HepG2 (cell line): ENCODE measurements around the gene NUTF2. TPM values are rescaled to one million over a fixed set of nuclear protein-coding genes. Genes with fewer than 3 reads are reported as not detected.

Experiments used
- ATAC-seq: fragments of 200-7000 bp; cut with Tn5 transposase; 3 replicates; pipeline ENCODE4 v1.9.1; 2020; ENCODE audit warnings: mild to moderate bottlenecking, moderate library complexity
- BruUV-seq: library from RNA; stranded (reverse); fragments of 400-500 nt; replicated peaks from 2 replicates; lab custom pipeline; 2021; lab: Mats Ljungman, UMichigan
- CTCF ChIA-PET: fragments of 300-600 bp; formaldehyde crosslinking; extraction: SDS; loops from one replicate; lab custom pipeline; 2021; ENCODE audit warnings: low total read pairs, inconsistent platforms, low intra/inter-chr PET ratio; lab: Yijun Ruan, JAX
- POLR2A ChIA-PET: fragments of 350-600 bp; sonication (Branson Sonifier 250); formaldehyde crosslinking; loops from one replicate; lab custom pipeline; 2020; ENCODE audit warnings: antibody characterized with exemption, inconsistent platforms; lab: Yijun Ruan, JAX
- DNase-seq: peaks from one replicate; pipeline ENCODE4 v3.0.0-alpha.2; 2015; ENCODE audit warnings: low spot score
- FAIRE-seq: peaks from 3 replicates; lab custom pipeline; 2011; peaks lifted over from hg19 to GRCh38; lab: Jason Lieb, UNC
- H2AFZ ChIP-seq: one replicate; pipeline ENCODE4 v1.6.1; 2011; ENCODE audit warnings: low read length, inconsistent platforms
- H3K27ac ChIP-seq: fragments of 300-600 bp; 3 replicates; pipeline ENCODE4 v1.8.0; 2011; ENCODE audit warnings: mixed run types, mild to moderate bottlenecking, mixed read lengths, low read length, inconsistent platforms; ENCODE audit not compliant: insufficient read depth; ENCODE audit errors: extremely low read length
- H3K27me3 ChIP-seq, 2 experiments: fragments of 200-600 bp in 1 of 2; 2 replicates in 1 of 2; 3 replicates in 1 of 2; pipeline versions ENCODE4 v1.6.0 to v1.8.0; 2011; ENCODE audit warnings: low read length in 2 of 2, mild to moderate bottlenecking in 2 of 2, moderate library complexity in 2 of 2, inconsistent platforms in 1 of 2; ENCODE audit not compliant: insufficient read depth in 2 of 2, control insufficient read depth in 1 of 2
- H3K36me3 ChIP-seq, 2 experiments: fragments of 200-600 bp in 1 of 2; replicated peaks in 1 of 2; 2 replicates in 1 of 2; 3 replicates in 1 of 2; pipeline versions ENCODE4 v1.5.1 to v1.8.0; 2011; ENCODE audit warnings: low read length in 2 of 2, inconsistent platforms in 1 of 2; ENCODE audit not compliant: insufficient read depth in 2 of 2, control insufficient read depth in 1 of 2
- H3K4me1 ChIP-seq: 2 replicates; pipeline ENCODE4 v1.5.1; 2012; ENCODE audit warnings: low read length, inconsistent platforms; ENCODE audit not compliant: insufficient read depth
- H3K4me2 ChIP-seq: 2 replicates; pipeline ENCODE4 v1.6.0; 2011; ENCODE audit warnings: low read depth, low read length, inconsistent platforms
- H3K4me3 ChIP-seq, 3 experiments: fragments of 200-600 bp in 1 of 3; sonication (generic), shearing (Covaris generic) in 1 of 3; replicated peaks in 1 of 3; 2 replicates each; pipeline ENCODE4 v1.5.1; 2011 to 2016; ENCODE audit warnings: low read length in 3 of 3, inconsistent platforms in 2 of 3, low read depth in 2 of 3, mild to moderate bottlenecking in 2 of 3, control low read depth in 1 of 3, mixed read lengths in 1 of 3; ENCODE audit not compliant: insufficient read depth in 1 of 3
- H3K79me2 ChIP-seq: one replicate; pipeline ENCODE4 v1.6.1; 2011; ENCODE audit warnings: low read length, inconsistent platforms; ENCODE audit not compliant: insufficient read depth
- H3K9ac ChIP-seq: 2 replicates; pipeline ENCODE4 v1.6.0; 2011; ENCODE audit warnings: mild to moderate bottlenecking, low read depth, low read length, inconsistent platforms; ENCODE audit not compliant: insufficient read depth
- H3K9me3 ChIP-seq: 2 replicates; pipeline ENCODE4 v1.5.1; 2012; ENCODE audit warnings: mild to moderate bottlenecking, low read length
- H4K20me1 ChIP-seq: 2 replicates; pipeline ENCODE4 v1.6.0; 2011; ENCODE audit warnings: inconsistent platforms, mild to moderate bottlenecking, low read length, moderate library complexity; ENCODE audit not compliant: insufficient read depth
- CEBPZ ChIP-seq: IDR thresholded peaks from 2 replicates; pipeline ENCODE4 v1.6.1; 2012; ENCODE audit warnings: low read length, improper control_type of control experiment
- PBX2 ChIP-seq: IDR thresholded peaks from 2 replicates; pipeline ENCODE4 v1.6.1; 2016; ENCODE audit warnings: control low read depth
- POLR2AphosphoS5 ChIP-seq: IDR thresholded peaks from 2 replicates; pipeline ENCODE4 v1.6.1; 2012; ENCODE audit warnings: low read depth, low read length
- RBM22 ChIP-seq: fragments of 200-400 bp; formaldehyde crosslinking; optimal IDR thresholded peaks from 2 replicates; pipeline ENCODE3; 2017; ENCODE audit warnings: mild to moderate bottlenecking, low read length, moderate library complexity
- ZNF468 ChIP-seq: sonication (generic); formaldehyde crosslinking; IDR thresholded peaks from 2 replicates; pipeline ENCODE4 v1.8.0; 2022; ENCODE audit warnings: mild to moderate bottlenecking, moderate library complexity, missing genetic modification reagents
- ZNF552 ChIP-seq: sonication (generic); formaldehyde crosslinking; IDR thresholded peaks from 2 replicates; pipeline ENCODE4 v1.9.0; 2022; ENCODE audit warnings: missing genetic modification reagents, mild to moderate bottlenecking, borderline replicate concordance
- WGBS: methylation state at CpG from one replicate; pipeline ENCODE4 v1.1.6; 2017; ENCODE audit warnings: low lambda C conversion rate; 5-methylcytosine and 5-hydroxymethylcytosine counted together
- in situ Hi-C: cut with HindIII; loops from 2 replicates; pipeline ENCODE4 v1.10.0; 2017; ENCODE audit warnings: low pct_unique_long_range_greater_than_20kb; ENCODE audit not compliant: extremely low pct_ligation_motif_present
- intact Hi-C: fragments of 100-400 bp; cut with micrococcal nuclease; formaldehyde crosslinking; loops from one replicate; pipeline ENCODE4 v1.10.0; 2022; ENCODE audit not compliant: unreplicated experiment
- polyA plus RNA-seq, 8 experiments: library from polyadenylated mRNA; depleted of rRNA in 3 of 8; stranded (reverse) in 7 of 8; unstranded in 1 of 8; fragments of >200 nt; fragmentation: Illumina TruSeq in 4 of 8; extraction: Trizol in 4 of 8; gene quantifications; 2 replicates each; pipeline versions ENCODE4 v1.2.1 to v1.2.3, GENCODE V29; 2011 to 2016; ENCODE audit warnings: low read depth in 4 of 8, missing spikeins in 1 of 8, mixed read lengths in 1 of 8; ENCODE audit not compliant: insufficient read depth in 1 of 8
- total RNA-seq, 5 experiments: library from RNA; depleted of rRNA; stranded (reverse); fragments of >200 nt; fragmentation: Illumina TruSeq; extraction: Trizol; gene quantifications; 2 replicates each; pipeline ENCODE4 v1.2.3, GENCODE V29; 2016; ENCODE audit warnings: low read depth in 1 of 5

Gene NUTF2
- total and polyA plus RNA-seq, 2 of the 13 experiments (the other 11 are each of a cell fraction or from before 2014, with no cell fraction given), result 168 to 214 TPM

- in situ Hi-C loops, result no loop called here
- peak overlapping the region; percentile 91 for H3K4me2 ChIP-seq
- no peak; the same call in 2 of the 3 replicates for ATAC-seq
- FAIRE-seq, result no peak
- 94% methylated on average over 2 of the region's 2 CpGs for WGBS
- H2AFZ ChIP-seq, result no peak overlapping the region
- peaks cover 37 to 62% of the 10 kb centered on the region in 2 experiments for H3K36me3 ChIP-seq
- peaks cover 31% of the 10 kb centered on the region for H3K79me2 ChIP-seq
- DNase-seq, result no peak
- peak overlapping the region; percentile 85; the same call in 1 of the 2 replicates for H3K9ac ChIP-seq
- intact Hi-C loops, result loop anchor here (5.0 kb wide), 1 partner anchor 1335 kb away; no protein-coding TSS in a partner anchor
- peaks cover 30% of the 10 kb centered on the region for H3K4me1 ChIP-seq
- POLR2A ChIA-PET, result interaction anchor here (1.0 to 1.3 kb wide), 2 partner anchors 14 to 26 kb away, joined by 4 to 6 read pairs; partner anchors contain the start of gene NUTF2
- H4K20me1 ChIP-seq, result peaks cover 15% of the 10 kb centered on the region
- peak overlapping the region; percentile 66 for H3K27ac ChIP-seq
- no peaks in the 10 kb centered on the region; a peak in 1 of 5 replicates for H3K27me3 ChIP-seq
- no TSS peak for BruUV-seq
- peak overlapping the region in 1 of 3 experiments; percentile 98; a peak in 1 of 6 replicates for H3K4me3 ChIP-seq
- no peaks in the 10 kb centered on the region for H3K9me3 ChIP-seq
- TF ChIP-seq POLR2AphosphoS5 (0 out of 2 replicates have a peak, but pooled peaks have one; percentile 14), CEBPZ (no peak), PBX2 (CRISPR knock-in tag) (0 out of 2 replicates have a peak, but pooled peaks have one; percentile 5), RBM22 (peak; percentile 55), ZNF552 (CRISPR knock-in tag) (no peak), ZNF468 (CRISPR knock-in tag) (peak; percentile 1; the same call in 1 of the 2 replicates)
- CTCF ChIA-PET, result interaction anchor here (2.9 kb wide), 1 partner anchor 56 kb away, joined by 18 read pairs; no protein-coding TSS in a partner anchor
Measured at GRCh38 chr16:67872131-67872630, 25.4 kb downstream of the NUTF2 start.
